IMR-90 (cell line): ENCODE results near the gene THEM4. TPM values are rescaled to one million over a fixed set of nuclear protein-coding genes. Genes with fewer than 3 reads are reported as not detected.

Source experiments
- ATAC-seq: fragments of 200-7000 bp; cut with Tn5 transposase; 2 replicates; pipeline ENCODE4 v1.9.1; 2020; ENCODE audit warnings: low read depth, mild to moderate bottlenecking, moderate library complexity
- BruUV-seq: library from RNA; stranded (reverse); fragments of 400-500 nt; replicated peaks from 2 replicates; lab custom pipeline; 2021; lab: Mats Ljungman, UMichigan
- CTCF ChIA-PET: fragments of 300-600 bp; formaldehyde crosslinking; extraction: SDS; loops from one replicate; lab custom pipeline; 2021; ENCODE audit warnings: antibody characterized with exemption; lab: Yijun Ruan, JAX
- POLR2A ChIA-PET: fragments of 300-600 bp; sonication (Branson Sonifier 250); formaldehyde crosslinking; loops from one replicate; lab custom pipeline; 2022; ENCODE audit warnings: antibody characterized with exemption; ENCODE audit not compliant: unreplicated experiment; lab: Charles Lee
- DNase-seq: peaks from one replicate; pipeline ENCODE4 v3.0.0; 2013
- H2AFZ ChIP-seq: replicated peaks from 2 replicates; pipeline ENCODE3; 2013; ENCODE audit warnings: low read length, mild to moderate bottlenecking; ENCODE audit not compliant: poor library complexity
- H2AK5ac ChIP-seq: 2 replicates; pipeline ENCODE4 v1.6.1; 2013; ENCODE audit warnings: low read depth, low read length, inconsistent platforms
- H2AK9ac ChIP-seq: replicated peaks from 2 replicates; pipeline ENCODE3; 2013; ENCODE audit warnings: mild to moderate bottlenecking, low read depth, low read length, moderate library complexity; ENCODE audit not compliant: poor library complexity
- H2BK120ac ChIP-seq: 2 replicates; pipeline ENCODE4 v1.6.1; 2013; ENCODE audit warnings: low read depth, low read length, inconsistent platforms
- H2BK15ac ChIP-seq: 3 replicates; pipeline ENCODE4 v1.6.1; 2013; ENCODE audit warnings: low read depth, low read length, inconsistent platforms
- H2BK20ac ChIP-seq: 2 replicates; pipeline ENCODE4 v1.6.1; 2013; ENCODE audit warnings: low read depth, mild to moderate bottlenecking, inconsistent platforms, low read length, moderate library complexity
- H2BK5ac ChIP-seq: 2 replicates; pipeline ENCODE4 v1.6.1; 2013; ENCODE audit warnings: mild to moderate bottlenecking, low read depth, low read length, inconsistent platforms; ENCODE audit not compliant: poor library complexity, severe bottlenecking
- H3K14ac ChIP-seq: replicated peaks from 2 replicates; pipeline ENCODE4 v1.6.1; 2013; ENCODE audit warnings: low read depth, low read length, inconsistent platforms
- H3K18ac ChIP-seq: 2 replicates; pipeline ENCODE4 v1.6.1; 2013; ENCODE audit warnings: low read depth, low read length, control low read depth
- H3K23ac ChIP-seq: 2 replicates; pipeline ENCODE4 v1.6.1; 2013; ENCODE audit warnings: low read depth, low read length, inconsistent platforms
- H3K27ac ChIP-seq: 2 replicates; pipeline ENCODE4 v1.5.1; 2013; ENCODE audit warnings: mild to moderate bottlenecking, control low read depth, low read length; ENCODE audit not compliant: insufficient read depth
- H3K27me3 ChIP-seq: 2 replicates; pipeline ENCODE4 v1.6.1; 2013; ENCODE audit warnings: low read length; ENCODE audit not compliant: control insufficient read depth, insufficient read depth
- H3K36me3 ChIP-seq: 2 replicates; pipeline ENCODE4 v1.6.1; 2013; ENCODE audit warnings: low read length, mixed read lengths; ENCODE audit not compliant: control insufficient read depth, insufficient read depth
- H3K4ac ChIP-seq: 2 replicates; pipeline ENCODE4 v1.6.1; 2013; ENCODE audit warnings: low read depth, low read length, inconsistent platforms
- H3K4me1 ChIP-seq: 2 replicates; pipeline ENCODE4 v1.6.1; 2013; ENCODE audit warnings: low read length, mixed read lengths; ENCODE audit not compliant: control insufficient read depth, insufficient read depth
- H3K4me2 ChIP-seq: 2 replicates; pipeline ENCODE4 v1.6.1; 2013; ENCODE audit warnings: low read depth, mild to moderate bottlenecking, control low read depth, low read length, moderate library complexity
- H3K4me3 ChIP-seq: 2 replicates; pipeline ENCODE4 v1.5.1; 2013; ENCODE audit warnings: low read depth, mild to moderate bottlenecking, control low read depth, low read length, moderate library complexity; ENCODE audit not compliant: insufficient read depth
- H3K56ac ChIP-seq: 2 replicates; pipeline ENCODE4 v1.6.1; 2013; ENCODE audit warnings: low read length, inconsistent platforms; ENCODE audit not compliant: insufficient read depth; ENCODE audit errors: extremely low read depth
- H3K79me1 ChIP-seq, 2 experiments: 2 replicates each; pipeline ENCODE4 v1.6.1; 2013; ENCODE audit warnings: low read length in 2 of 2, inconsistent platforms in 1 of 2, low read depth in 1 of 2
- H3K9ac ChIP-seq: 2 replicates; pipeline ENCODE4 v1.6.1; 2013; ENCODE audit warnings: low read depth, low read length, control low read depth
- H3K9me1 ChIP-seq: 2 replicates; pipeline ENCODE4 v1.6.1; 2013; ENCODE audit warnings: low read length, inconsistent platforms; ENCODE audit not compliant: insufficient read depth
- H3K9me3 ChIP-seq: 2 replicates; pipeline ENCODE4 v1.6.1; 2013; ENCODE audit warnings: low read length; ENCODE audit not compliant: control insufficient read depth, insufficient read depth
- H4K20me1 ChIP-seq: 2 replicates; pipeline ENCODE4 v1.6.1; 2013; ENCODE audit warnings: low read length, inconsistent platforms; ENCODE audit not compliant: insufficient read depth
- H4K5ac ChIP-seq: 2 replicates; pipeline ENCODE4 v1.6.1; 2013; ENCODE audit warnings: mild to moderate bottlenecking, low read depth, low read length, control low read depth
- H4K8ac ChIP-seq, 2 experiments: 2 replicates each; pipeline ENCODE4 v1.6.1; 2013; ENCODE audit warnings: low read depth in 2 of 2, low read length in 2 of 2, control low read depth in 1 of 2, inconsistent platforms in 1 of 2
- H4K91ac ChIP-seq: 2 replicates; pipeline ENCODE4 v1.6.1; 2013; ENCODE audit warnings: low read depth, low read length, inconsistent platforms; ENCODE audit not compliant: insufficient read depth
- BHLHE40 ChIP-seq: fragments of 150-350 bp; IDR thresholded peaks from 2 replicates; pipeline ENCODE4 v1.6.1; 2016; ENCODE audit warnings: mild to moderate bottlenecking, low read depth, low read length
- CEBPB ChIP-seq: IDR thresholded peaks from 2 replicates; pipeline ENCODE4 v1.6.1; 2012; ENCODE audit warnings: low read depth, low read length, improper control_type of control experiment
- FOS ChIP-seq: fragments of 150-350 bp; IDR thresholded peaks from 2 replicates; pipeline ENCODE4 v1.6.1; 2016; ENCODE audit warnings: low read depth, low read length
- RAD21 ChIP-seq: IDR thresholded peaks from 2 replicates; pipeline ENCODE4 v1.6.1; 2012; ENCODE audit warnings: low read length, improper control_type of control experiment
- RFX5 ChIP-seq: IDR thresholded peaks from 2 replicates; pipeline ENCODE4 v1.8.0; 2012; ENCODE audit warnings: low read depth, mild to moderate bottlenecking, low read length, moderate library complexity
- WGBS, 2 experiments: methylation state at CpG; one replicate each; pipeline versions ENCODE4 v1.1.5 to v1.1.7; 2013; ENCODE audit warnings: missing lambda C conversion rate in 2 of 2; ENCODE audit not compliant: insufficient read length in 1 of 2; ENCODE audit errors: extremely low coverage in 2 of 2; 5-methylcytosine and 5-hydroxymethylcytosine counted together
- dilution Hi-C: fragments of 300-500 bp; cut with HindIII; formaldehyde crosslinking; loops from one replicate; pipeline ENCODE4 v1.14.3; 2018; ENCODE audit warnings: low sequenced_read_pairs; ENCODE audit not compliant: unreplicated experiment
- in situ Hi-C: fragments of 300-500 bp; cut with MboI; formaldehyde crosslinking; loops from 3 replicates; pipeline ENCODE4 v1.14.3; 2019; ENCODE audit warnings: low sequenced_read_pairs, inconsistent platforms, mixed read lengths
- intact Hi-C: fragments of 100-400 bp; cut with micrococcal nuclease; formaldehyde crosslinking; loops from 2 replicates; pipeline ENCODE4 v1.10.0; 2022
- polyA plus RNA-seq, 3 experiments: library from polyadenylated mRNA; depleted of rRNA; stranded (reverse); fragments of >200 nt; gene quantifications; 2 replicates each; pipeline ENCODE4 v1.2.3, GENCODE V29; 2012; ENCODE audit warnings: low replicate concordance in 1 of 3
- total RNA-seq: library from RNA; depleted of rRNA; stranded (reverse); fragments of >200 nt; gene quantifications from 2 replicates; pipeline ENCODE4 v1.2.3, GENCODE V29; 2012
- TF ChIP-seq, protein P1 (sequence below): fragments of 150-350 bp; IDR thresholded peaks from 2 replicates; pipeline ENCODE4 v1.6.1; 2016; ENCODE audit warnings: low read depth, mild to moderate bottlenecking, low read length, moderate library complexity, borderline replicate concordance

THEM4 gene
- total and polyA plus RNA-seq, 2 of the 4 experiments (the other 2 are of a cell fraction), result 7.3 to 15.7 TPM

DNA sequence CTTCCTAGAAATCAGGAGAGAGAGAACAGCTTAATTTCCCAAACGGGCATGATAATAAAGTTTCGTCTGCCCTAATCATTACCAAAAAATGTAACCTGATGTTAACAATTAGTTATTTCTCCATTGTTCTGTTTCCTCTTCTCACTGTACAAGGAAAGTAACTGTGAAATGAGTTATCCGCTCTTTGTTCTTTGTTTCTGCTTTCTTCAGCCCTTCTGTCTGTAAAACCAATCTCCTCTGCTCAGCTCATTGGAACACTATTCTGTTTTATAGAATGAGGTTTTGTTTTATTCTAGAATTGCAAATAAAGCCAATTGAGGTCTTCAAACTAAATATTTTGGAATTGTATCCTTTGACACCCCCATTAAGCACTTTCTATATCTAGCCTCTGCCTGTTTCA, 8.8 kb upstream of the THEM4 start:
- intact Hi-C loops, result no loop called here
- in situ Hi-C loops, result no loop called here
- CTCF ChIA-PET, result interaction anchor here (0.6 kb wide), 1 partner anchor 762 kb away, joined by 5 read pairs; no protein-coding TSS in a partner anchor
- no peak overlapping the region for H2BK120ac ChIP-seq
- H2BK20ac ChIP-seq, result no peak overlapping the region
- H3K79me1 ChIP-seq, result no peaks in the 10 kb centered on the region
- H3K27ac ChIP-seq, result no peak overlapping the region
- no peak overlapping the region for H3K4ac ChIP-seq
- H3K14ac ChIP-seq, result no peak overlapping the region
- no peak overlapping the region for H2AK9ac ChIP-seq
- H3K4me3 ChIP-seq, result no peak overlapping the region
- no peak overlapping the region for H4K5ac ChIP-seq
- no peaks in the 10 kb centered on the region for H3K36me3 ChIP-seq
- H3K9ac ChIP-seq, result no peak overlapping the region
- H4K91ac ChIP-seq, result no peak overlapping the region
- no peaks in the 10 kb centered on the region; the same call in 1 of the 2 replicates for H3K9me1 ChIP-seq
- TF ChIP-seq RAD21, result no peak
- no peak for TF ChIP-seq BHLHE40
- no peak for TF ChIP-seq CEBPB
- TF ChIP-seq, protein P1, sequence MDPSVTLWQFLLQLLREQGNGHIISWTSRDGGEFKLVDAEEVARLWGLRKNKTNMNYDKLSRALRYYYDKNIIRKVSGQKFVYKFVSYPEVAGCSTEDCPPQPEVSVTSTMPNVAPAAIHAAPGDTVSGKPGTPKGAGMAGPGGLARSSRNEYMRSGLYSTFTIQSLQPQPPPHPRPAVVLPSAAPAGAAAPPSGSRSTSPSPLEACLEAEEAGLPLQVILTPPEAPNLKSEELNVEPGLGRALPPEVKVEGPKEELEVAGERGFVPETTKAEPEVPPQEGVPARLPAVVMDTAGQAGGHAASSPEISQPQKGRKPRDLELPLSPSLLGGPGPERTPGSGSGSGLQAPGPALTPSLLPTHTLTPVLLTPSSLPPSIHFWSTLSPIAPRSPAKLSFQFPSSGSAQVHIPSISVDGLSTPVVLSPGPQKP, result no peak
- TF ChIP-seq RFX5, result no peak
- no peak for TF ChIP-seq FOS
- H3K23ac ChIP-seq, result no peak overlapping the region
- POLR2A ChIA-PET, result no interaction called here
- H2AFZ ChIP-seq, result no peak overlapping the region
- ATAC-seq (no peak), DNase-seq (no peak)
- peaks cover 15% of the 10 kb centered on the region for H3K27me3 ChIP-seq
- H3K4me2 ChIP-seq, result no peak overlapping the region
- H3K4me1 ChIP-seq, result no peaks in the 10 kb centered on the region
- H2AK5ac ChIP-seq, result no peak overlapping the region
- no CpG with 5 or more reads among the region's 3 CpGs for WGBS, 2 experiments
- H4K8ac ChIP-seq, result no peak overlapping the region
- H3K9me3 ChIP-seq, result no peaks in the 10 kb centered on the region
- H2BK5ac ChIP-seq, result no peak overlapping the region
- dilution Hi-C loops, result loop anchor here (25.0 kb wide), 1 partner anchor 94 kb away; no protein-coding TSS in a partner anchor
- no peak overlapping the region for H2BK15ac ChIP-seq
- no peaks in the 10 kb centered on the region for H4K20me1 ChIP-seq
- no peak overlapping the region for H3K18ac ChIP-seq
- no peak overlapping the region for H3K56ac ChIP-seq
- BruUV-seq, result no TSS peak
